ENCODE results near the gene UQCR10.

DNA sequence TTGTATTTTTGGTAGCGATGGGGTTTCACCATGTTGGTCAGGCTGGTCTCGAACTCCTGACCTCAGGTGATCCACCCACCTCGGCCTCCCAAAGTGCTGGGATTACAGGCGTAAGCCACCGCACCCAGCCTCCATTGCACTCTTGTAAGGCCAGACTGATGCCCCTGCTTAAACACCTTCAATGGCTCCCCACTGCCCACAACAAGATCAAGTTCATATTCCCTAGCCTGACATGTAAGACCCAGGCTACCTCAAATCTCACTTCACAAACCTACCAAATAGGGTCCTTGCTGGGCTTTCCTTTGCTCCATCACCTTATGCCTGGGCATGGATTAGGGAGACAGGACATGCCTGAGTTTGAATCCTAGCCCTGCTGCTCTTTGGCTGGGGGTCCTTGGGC, 13.1 kb downstream of the UQCR10 start:
- TF ChIP-seq POLR2AphosphoS5 (IDR thresholded peaks at IDR 0.05; ENCODE audit: low read depth, low read length) (no peak), SIN3A (IDR thresholded peaks at IDR 0.05; ENCODE audit: low read depth) (no peak), TCF7L2 (IDR thresholded peaks at IDR 0.05; ENCODE audit: borderline replicate concordance, extremely low read depth, insufficient read depth, insufficient read length) (no peak)
- TF ChIP-seq, protein P1, sequence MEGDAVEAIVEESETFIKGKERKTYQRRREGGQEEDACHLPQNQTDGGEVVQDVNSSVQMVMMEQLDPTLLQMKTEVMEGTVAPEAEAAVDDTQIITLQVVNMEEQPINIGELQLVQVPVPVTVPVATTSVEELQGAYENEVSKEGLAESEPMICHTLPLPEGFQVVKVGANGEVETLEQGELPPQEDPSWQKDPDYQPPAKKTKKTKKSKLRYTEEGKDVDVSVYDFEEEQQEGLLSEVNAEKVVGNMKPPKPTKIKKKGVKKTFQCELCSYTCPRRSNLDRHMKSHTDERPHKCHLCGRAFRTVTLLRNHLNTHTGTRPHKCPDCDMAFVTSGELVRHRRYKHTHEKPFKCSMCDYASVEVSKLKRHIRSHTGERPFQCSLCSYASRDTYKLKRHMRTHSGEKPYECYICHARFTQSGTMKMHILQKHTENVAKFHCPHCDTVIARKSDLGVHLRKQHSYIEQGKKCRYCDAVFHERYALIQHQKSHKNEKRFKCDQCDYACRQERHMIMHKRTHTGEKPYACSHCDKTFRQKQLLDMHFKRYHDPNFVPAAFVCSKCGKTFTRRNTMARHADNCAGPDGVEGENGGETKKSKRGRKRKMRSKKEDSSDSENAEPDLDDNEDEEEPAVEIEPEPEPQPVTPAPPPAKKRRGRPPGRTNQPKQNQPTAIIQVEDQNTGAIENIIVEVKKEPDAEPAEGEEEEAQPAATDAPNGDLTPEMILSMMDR (IDR thresholded peaks at IDR 0.05 in 2 of 3, conservative IDR thresholded peaks at IDR 0.05 in 1 of 3; ENCODE audit: borderline replicate concordance in 1 of 3, insufficient read depth in 1 of 3, low read depth in 2 of 3, low read length in 2 of 3), result no peak
- TF ChIP-seq, protein P2, sequence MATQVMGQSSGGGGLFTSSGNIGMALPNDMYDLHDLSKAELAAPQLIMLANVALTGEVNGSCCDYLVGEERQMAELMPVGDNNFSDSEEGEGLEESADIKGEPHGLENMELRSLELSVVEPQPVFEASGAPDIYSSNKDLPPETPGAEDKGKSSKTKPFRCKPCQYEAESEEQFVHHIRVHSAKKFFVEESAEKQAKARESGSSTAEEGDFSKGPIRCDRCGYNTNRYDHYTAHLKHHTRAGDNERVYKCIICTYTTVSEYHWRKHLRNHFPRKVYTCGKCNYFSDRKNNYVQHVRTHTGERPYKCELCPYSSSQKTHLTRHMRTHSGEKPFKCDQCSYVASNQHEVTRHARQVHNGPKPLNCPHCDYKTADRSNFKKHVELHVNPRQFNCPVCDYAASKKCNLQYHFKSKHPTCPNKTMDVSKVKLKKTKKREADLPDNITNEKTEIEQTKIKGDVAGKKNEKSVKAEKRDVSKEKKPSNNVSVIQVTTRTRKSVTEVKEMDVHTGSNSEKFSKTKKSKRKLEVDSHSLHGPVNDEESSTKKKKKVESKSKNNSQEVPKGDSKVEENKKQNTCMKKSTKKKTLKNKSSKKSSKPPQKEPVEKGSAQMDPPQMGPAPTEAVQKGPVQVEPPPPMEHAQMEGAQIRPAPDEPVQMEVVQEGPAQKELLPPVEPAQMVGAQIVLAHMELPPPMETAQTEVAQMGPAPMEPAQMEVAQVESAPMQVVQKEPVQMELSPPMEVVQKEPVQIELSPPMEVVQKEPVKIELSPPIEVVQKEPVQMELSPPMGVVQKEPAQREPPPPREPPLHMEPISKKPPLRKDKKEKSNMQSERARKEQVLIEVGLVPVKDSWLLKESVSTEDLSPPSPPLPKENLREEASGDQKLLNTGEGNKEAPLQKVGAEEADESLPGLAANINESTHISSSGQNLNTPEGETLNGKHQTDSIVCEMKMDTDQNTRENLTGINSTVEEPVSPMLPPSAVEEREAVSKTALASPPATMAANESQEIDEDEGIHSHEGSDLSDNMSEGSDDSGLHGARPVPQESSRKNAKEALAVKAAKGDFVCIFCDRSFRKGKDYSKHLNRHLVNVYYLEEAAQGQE (IDR thresholded peaks at IDR 0.05; ENCODE audit: low read depth), result no peak

All from HCT116 (cell line).